Measurements from ENCODE around the gene ERG.

The ERG gene

DNA sequence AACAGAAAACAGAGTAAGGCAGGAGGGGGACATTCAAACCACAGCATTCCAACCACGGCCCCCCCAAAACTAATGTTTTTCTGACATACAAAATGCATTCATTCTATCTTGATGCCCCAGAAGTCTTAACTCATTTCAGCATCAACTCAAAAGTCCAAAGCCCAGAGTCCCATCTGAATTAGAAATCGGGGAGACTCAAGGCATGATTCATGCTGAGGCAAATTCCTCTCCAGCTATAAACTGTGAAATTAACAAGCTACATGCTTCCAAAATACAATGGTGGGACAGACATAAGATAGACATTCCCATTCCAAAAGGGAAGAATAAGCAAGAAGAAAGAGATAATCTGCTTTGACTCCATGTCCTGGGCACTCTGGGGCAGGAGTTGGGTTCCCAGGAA is 167.6 kb downstream of the ERG start:
- DNase-seq (ENCODE audit: low read depth), result no peak

All from T follicular helper cell (primary cell).